Suprapubic skin (tissue), 4 donors: ENCODE data around the gene CLP1.

ENCODE experiments used
- CTCF ChIP-seq, 2 donors: fragments of 200-600 bp in 1 of 2; fragments of 450-650 bp in 1 of 2; sonication (generic) in 1 of 2; IDR thresholded peaks; one replicate each; pipeline ENCODE4 v1.5.1; 2016 to 2019; ENCODE audit warnings: antibody characterized with exemption in 2 of 2, mild to moderate bottlenecking in 1 of 2, moderate library complexity in 1 of 2
- POLR2A ChIP-seq, 2 donors: fragments of 450-650 bp; IDR thresholded peaks; one replicate each; pipeline ENCODE4 v1.6.1; 2017; ENCODE audit warnings: antibody characterized with exemption in 2 of 2, mild to moderate bottlenecking in 2 of 2, moderate library complexity in 2 of 2
- POLR2AphosphoS5 ChIP-seq, 3 donors: sonication (generic); formaldehyde crosslinking; IDR thresholded peaks; one replicate each; pipeline ENCODE4 v1.6.1; 2017; ENCODE audit warnings: antibody characterized with exemption in 3 of 3

DNA sequence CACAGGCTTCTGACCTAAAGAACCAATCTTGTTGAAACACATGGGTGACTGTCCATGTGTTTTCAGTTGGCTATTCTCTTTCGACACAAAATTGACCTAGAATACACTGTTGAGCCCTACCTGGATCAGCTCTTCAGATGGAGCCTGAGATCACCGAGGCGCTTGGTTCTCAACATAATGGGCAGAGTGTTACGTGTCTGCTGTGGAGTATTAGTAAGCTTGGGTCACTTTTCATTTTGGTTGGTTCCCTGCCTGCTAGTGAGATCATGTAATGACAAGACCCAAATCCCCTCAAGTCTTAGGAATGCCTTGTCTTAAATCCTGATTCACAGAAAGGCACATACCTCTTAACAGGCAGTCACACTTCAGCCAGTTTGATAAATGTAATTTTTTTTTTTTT, 45.8 kb downstream of the CLP1 start:
- TF ChIP-seq POLR2AphosphoS5 (IDR thresholded peaks at IDR 0.05) = no peak
- no peak for TF ChIP-seq CTCF (IDR thresholded peaks at IDR 0.05)
- TF ChIP-seq POLR2A (IDR thresholded peaks at IDR 0.05) = no peak
